Astrocyte (in vitro differentiated cells and primary cell): Measurements from ENCODE around the gene TELO2.

ENCODE experiments used
- EZH2 ChIP-seq: IDR thresholded peaks from 2 replicates; pipeline ENCODE4 v1.6.1; 2012; ENCODE audit warnings: mild to moderate bottlenecking, low read length, inconsistent platforms; ENCODE audit not compliant: insufficient read depth
- TF ChIP-seq, protein P1 (sequence below): IDR thresholded peaks from 2 replicates; pipeline ENCODE4 v1.5.1; 2011; ENCODE audit warnings: low read depth, mild to moderate bottlenecking, inconsistent platforms, low read length, moderate library complexity; ENCODE audit not compliant: insufficient read depth

- TF ChIP-seq, protein P1, sequence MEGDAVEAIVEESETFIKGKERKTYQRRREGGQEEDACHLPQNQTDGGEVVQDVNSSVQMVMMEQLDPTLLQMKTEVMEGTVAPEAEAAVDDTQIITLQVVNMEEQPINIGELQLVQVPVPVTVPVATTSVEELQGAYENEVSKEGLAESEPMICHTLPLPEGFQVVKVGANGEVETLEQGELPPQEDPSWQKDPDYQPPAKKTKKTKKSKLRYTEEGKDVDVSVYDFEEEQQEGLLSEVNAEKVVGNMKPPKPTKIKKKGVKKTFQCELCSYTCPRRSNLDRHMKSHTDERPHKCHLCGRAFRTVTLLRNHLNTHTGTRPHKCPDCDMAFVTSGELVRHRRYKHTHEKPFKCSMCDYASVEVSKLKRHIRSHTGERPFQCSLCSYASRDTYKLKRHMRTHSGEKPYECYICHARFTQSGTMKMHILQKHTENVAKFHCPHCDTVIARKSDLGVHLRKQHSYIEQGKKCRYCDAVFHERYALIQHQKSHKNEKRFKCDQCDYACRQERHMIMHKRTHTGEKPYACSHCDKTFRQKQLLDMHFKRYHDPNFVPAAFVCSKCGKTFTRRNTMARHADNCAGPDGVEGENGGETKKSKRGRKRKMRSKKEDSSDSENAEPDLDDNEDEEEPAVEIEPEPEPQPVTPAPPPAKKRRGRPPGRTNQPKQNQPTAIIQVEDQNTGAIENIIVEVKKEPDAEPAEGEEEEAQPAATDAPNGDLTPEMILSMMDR: no peak
- no peak for TF ChIP-seq EZH2
Measured at GRCh38 chr16:1553946-1554825, 61.0 kb downstream of the TELO2 start.
